Glutamatergic neuron (in vitro differentiated cells): ENCODE measurements around the gene PCDHGB6. TPM values are rescaled to one million over a fixed set of nuclear protein-coding genes. Genes with fewer than 3 reads are reported as not detected.

ENCODE experiments used
- DNase-seq: peaks from one replicate; pipeline ENCODE4 v3.0.0; 2022
- H3K27ac Mint-ChIP-seq: one replicate; pipeline ENCODE4 v1.8.0; 2020; ENCODE audit warnings: mild to moderate bottlenecking, mixed read lengths, inconsistent platforms; ENCODE audit not compliant: unreplicated experiment
- H3K27me3 Mint-ChIP-seq: one replicate; pipeline ENCODE4 v1.8.0; 2020; ENCODE audit warnings: mild to moderate bottlenecking, moderate library complexity, mixed read lengths, inconsistent platforms; ENCODE audit not compliant: unreplicated experiment
- H3K36me3 Mint-ChIP-seq: one replicate; pipeline ENCODE4 v1.8.0; 2020; ENCODE audit warnings: mild to moderate bottlenecking, mixed read lengths, inconsistent platforms; ENCODE audit not compliant: unreplicated experiment
- H3K4me1 Mint-ChIP-seq: one replicate; pipeline ENCODE4 v1.8.0; 2020; ENCODE audit warnings: mild to moderate bottlenecking, low read depth, mixed read lengths, inconsistent platforms; ENCODE audit not compliant: unreplicated experiment
- H3K4me3 Mint-ChIP-seq: one replicate; pipeline ENCODE4 v1.8.0; 2020; ENCODE audit warnings: mild to moderate bottlenecking, mixed read lengths, inconsistent platforms; ENCODE audit not compliant: unreplicated experiment
- H3K9me3 Mint-ChIP-seq: one replicate; pipeline ENCODE4 v1.8.0; 2020; ENCODE audit warnings: mild to moderate bottlenecking, moderate library complexity, mixed read lengths, inconsistent platforms; ENCODE audit not compliant: unreplicated experiment
- total RNA-seq: library from RNA; stranded (reverse); fragmentation: NEBNext Ultra II Directional; extraction: Animal tissue kit (Norgen Biotek cat#: 25700); gene quantifications from one replicate; pipeline ENCODE4 v1.2.1, GENCODE V29; 2021; ENCODE audit not compliant: unreplicated experiment
- TF ChIP-seq, protein P1 (sequence below): fragments of 200-600 bp; sonication (generic); IDR thresholded peaks from one replicate; pipeline ENCODE4 v1.5.0; 2021; ENCODE audit not compliant: partially characterized antibody, unreplicated experiment

PCDHGB6 gene
- total RNA-seq, 1 donor from 2014 or later = 59.8 TPM

DNA sequence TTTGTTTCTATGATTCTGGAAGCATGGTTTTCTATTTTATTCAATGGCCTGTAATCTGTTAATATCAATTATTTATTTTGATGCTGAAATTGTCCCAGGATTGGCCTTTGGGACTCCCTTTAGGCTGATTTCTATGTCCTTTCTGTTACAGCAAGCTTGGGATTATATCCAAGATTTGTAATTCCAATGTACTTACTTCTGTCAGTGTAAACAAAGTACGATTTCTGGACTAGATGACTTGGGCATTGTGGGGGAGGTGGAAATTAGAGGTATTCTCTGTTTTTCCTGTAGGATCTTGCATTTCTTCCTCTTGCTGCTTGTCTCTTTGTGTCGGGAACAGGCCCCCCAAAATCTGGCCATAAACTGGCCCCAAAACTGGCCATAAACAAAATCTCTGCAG lies 26.2 kb downstream of the PCDHGB6 start:
- TF ChIP-seq, protein P1, sequence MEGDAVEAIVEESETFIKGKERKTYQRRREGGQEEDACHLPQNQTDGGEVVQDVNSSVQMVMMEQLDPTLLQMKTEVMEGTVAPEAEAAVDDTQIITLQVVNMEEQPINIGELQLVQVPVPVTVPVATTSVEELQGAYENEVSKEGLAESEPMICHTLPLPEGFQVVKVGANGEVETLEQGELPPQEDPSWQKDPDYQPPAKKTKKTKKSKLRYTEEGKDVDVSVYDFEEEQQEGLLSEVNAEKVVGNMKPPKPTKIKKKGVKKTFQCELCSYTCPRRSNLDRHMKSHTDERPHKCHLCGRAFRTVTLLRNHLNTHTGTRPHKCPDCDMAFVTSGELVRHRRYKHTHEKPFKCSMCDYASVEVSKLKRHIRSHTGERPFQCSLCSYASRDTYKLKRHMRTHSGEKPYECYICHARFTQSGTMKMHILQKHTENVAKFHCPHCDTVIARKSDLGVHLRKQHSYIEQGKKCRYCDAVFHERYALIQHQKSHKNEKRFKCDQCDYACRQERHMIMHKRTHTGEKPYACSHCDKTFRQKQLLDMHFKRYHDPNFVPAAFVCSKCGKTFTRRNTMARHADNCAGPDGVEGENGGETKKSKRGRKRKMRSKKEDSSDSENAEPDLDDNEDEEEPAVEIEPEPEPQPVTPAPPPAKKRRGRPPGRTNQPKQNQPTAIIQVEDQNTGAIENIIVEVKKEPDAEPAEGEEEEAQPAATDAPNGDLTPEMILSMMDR = no peak
- H3K4me1 Mint-ChIP-seq = no peaks in the 10 kb centered on the region
- H3K9me3 Mint-ChIP-seq = peaks cover 29% of the 10 kb centered on the region
- H3K36me3 Mint-ChIP-seq = peaks cover 53% of the 10 kb centered on the region
- H3K4me3 Mint-ChIP-seq = no peak overlapping the region
- no peak for DNase-seq
- peaks cover 8% of the 10 kb centered on the region for H3K27me3 Mint-ChIP-seq
- H3K27ac Mint-ChIP-seq = no peak overlapping the region

DNA sequence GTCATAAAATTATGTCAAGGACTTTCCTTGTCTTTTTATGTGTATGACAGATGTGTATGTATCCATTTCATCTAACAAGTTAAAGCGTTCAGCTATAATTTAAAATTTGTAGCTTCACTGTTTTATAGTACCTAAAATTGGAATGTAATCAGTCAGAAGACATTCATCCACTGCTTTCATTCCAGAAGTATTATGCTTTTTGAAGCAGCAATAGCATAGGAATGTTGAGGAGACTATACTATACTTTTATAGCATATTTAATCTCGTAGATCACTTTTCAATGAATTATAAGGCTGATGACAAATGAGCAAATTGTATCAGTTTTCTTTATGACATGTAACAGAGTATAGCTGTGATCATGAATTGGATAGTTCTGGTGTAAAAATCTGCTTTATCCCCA lies 29.4 kb downstream of the PCDHGB6 start:
- H3K9me3 Mint-ChIP-seq = peaks cover 20% of the 10 kb centered on the region
- peaks cover 46% of the 10 kb centered on the region for H3K36me3 Mint-ChIP-seq
- DNase-seq = no peak
- peaks cover 4% of the 10 kb centered on the region for H3K27me3 Mint-ChIP-seq
- no peak overlapping the region for H3K4me3 Mint-ChIP-seq
- H3K4me1 Mint-ChIP-seq = no peaks in the 10 kb centered on the region
- H3K27ac Mint-ChIP-seq = no peak overlapping the region
- TF ChIP-seq, protein P1 = no peak

DNA sequence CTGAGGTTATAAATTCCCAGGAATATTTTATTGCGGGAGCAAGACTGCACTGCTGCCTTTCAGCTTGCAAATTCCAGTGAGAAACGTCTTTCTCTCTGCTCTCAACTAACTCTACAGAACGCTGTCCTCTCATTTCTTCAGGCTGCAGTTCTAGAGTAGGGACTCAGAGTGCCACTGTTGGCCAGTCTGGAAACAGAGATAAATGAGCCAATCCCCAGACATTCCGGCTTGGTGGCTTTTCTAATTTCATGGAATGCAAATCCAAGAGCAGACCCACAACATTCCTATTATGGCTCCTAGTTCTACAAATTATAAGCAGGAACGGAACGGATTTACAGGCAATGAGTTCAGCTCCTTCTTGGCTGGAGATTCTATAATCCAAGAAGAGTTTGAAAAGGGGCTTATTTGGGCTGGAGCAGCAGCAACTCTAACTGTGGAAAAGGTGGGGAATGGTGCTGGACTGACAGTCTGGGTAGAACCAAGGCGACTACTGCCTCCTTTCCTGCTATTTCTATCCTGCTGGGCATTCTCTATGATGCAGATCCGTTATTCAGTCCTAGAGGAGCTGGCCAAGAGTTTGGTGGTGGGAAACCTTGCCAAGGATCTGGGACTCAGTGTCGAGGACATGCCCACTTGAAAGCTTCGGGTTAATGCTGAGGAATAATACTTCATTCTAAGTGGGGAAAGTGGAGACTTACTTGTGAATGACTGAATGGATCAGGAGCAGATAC lies 31.8 kb downstream of the PCDHGB6 start:
- peaks cover 12% of the 10 kb centered on the region for H3K9me3 Mint-ChIP-seq
- peaks cover 39% of the 10 kb centered on the region for H3K36me3 Mint-ChIP-seq
- peaks cover 4% of the 10 kb centered on the region for H3K27me3 Mint-ChIP-seq

DNA sequence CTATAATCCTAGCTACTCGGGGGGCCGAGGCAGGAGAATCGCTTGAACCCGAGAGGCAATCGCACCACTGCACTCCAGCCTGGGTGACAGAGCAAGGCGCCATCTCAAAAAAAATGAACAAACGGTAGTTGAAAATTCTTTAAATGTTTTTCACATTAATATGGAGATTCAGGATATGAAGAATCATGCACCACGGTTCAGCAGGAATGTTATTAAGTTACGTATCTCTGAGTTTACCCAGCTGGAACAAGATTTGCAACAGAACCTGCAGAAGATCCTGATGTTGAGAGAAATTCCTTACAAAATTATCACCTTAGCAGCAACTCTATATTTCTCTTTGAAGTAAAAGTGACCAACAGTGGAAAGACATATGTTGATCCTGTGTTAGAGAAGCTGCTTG lies 32.5 kb downstream of the PCDHGB6 start:
- TF ChIP-seq, protein P1 = no peak
- Mint-ChIP-seq H3K27ac (no peak overlapping the region), H3K36me3 (peaks cover 41% of the 10 kb centered on the region), H3K9me3 (peaks cover 12% of the 10 kb centered on the region), H3K4me1 (no peaks in the 10 kb centered on the region), H3K27me3 (peaks cover 4% of the 10 kb centered on the region), H3K4me3 (no peak overlapping the region)
- DNase-seq = no peak

More for the DNA sequence above, 31.8 kb downstream of the PCDHGB6 start:
- H3K4me3 Mint-ChIP-seq = no peak overlapping the region
- no peaks in the 10 kb centered on the region for H3K4me1 Mint-ChIP-seq
- TF ChIP-seq, protein P1 = no peak
- H3K27ac Mint-ChIP-seq = no peak overlapping the region
- DNase-seq = no peak

DNA sequence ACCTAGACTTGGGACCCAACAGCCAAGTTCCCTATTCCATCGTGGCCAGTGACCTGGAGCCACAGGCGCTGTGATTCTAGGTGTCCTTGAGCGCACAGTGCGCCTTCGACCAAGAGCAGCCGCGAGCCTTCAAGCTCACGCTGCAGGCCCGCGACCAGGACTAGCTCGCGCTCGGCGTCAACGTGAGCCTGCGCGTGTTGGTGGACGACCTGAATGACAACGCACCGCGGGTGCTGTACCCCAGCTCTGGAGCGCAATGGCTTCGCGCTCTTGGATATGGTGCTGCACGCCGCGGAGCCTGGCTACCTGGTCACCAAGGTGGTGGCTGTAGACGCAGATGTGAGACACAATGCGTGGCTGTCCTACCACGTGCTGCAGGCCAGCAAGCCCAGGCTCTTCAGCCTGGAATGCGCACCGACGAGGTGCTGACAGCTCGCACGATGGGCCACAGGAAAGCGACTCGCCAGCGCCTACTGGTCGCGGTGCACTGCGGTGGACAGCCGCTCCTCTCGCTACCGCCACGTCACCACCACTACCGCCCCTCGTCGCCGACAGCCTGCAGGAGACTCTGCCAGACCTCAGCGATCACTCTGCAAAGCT lies 33.9 kb downstream of the PCDHGB6 start:
- TF ChIP-seq, protein P1 = no peak
- no peaks in the 10 kb centered on the region for H3K4me1 Mint-ChIP-seq
- H3K9me3 Mint-ChIP-seq = peaks cover 14% of the 10 kb centered on the region
- no peak overlapping the region for H3K27ac Mint-ChIP-seq
- no peak overlapping the region for H3K4me3 Mint-ChIP-seq
- peaks cover 41% of the 10 kb centered on the region for H3K36me3 Mint-ChIP-seq
- DNase-seq = no peak
- H3K27me3 Mint-ChIP-seq = peaks cover 4% of the 10 kb centered on the region
